Activated CD4-positive, alpha-beta T cell treated with anti-CD3 and anti-CD28 coated beads for 24 hours (primary cell): ENCODE data around the gene ACACA.

Experiments used
- DNase-seq, 2 donors: peaks; one replicate each; pipeline ENCODE4 v3.0.0-alpha.2; 2020; ENCODE audit warnings: low read depth in 2 of 2

ACACA gene

GRCh38 chr17:37292429-37293139 lies 114.1 kb downstream of the ACACA start:
- DNase-seq, result no peak

- DNase-seq, result no peak
These were observed 115.3 kb downstream of the ACACA start for GRCh38 chr17:37291351-37291750.

- no peak for DNase-seq
These were observed 120.2 kb downstream of the ACACA start for GRCh38 chr17:37286430-37286829.

GRCh38 chr17:37284191-37284590 lies 122.4 kb downstream of the ACACA start:
- no peak for DNase-seq

- DNase-seq, result no peak
These were observed 123.1 kb downstream of the ACACA start for GRCh38 chr17:37283414-37283961.

- no peak for DNase-seq
These were observed 125.8 kb downstream of the ACACA start for GRCh38 chr17:37280841-37281240.

- no peak for DNase-seq
These were observed 128.3 kb downstream of the ACACA start for GRCh38 chr17:37278247-37278894.

- no peak for DNase-seq
These were observed 130.2 kb downstream of the ACACA start for GRCh38 chr17:37276475-37276874.

GRCh38 chr17:37274461-37274860 lies 132.2 kb downstream of the ACACA start:
- DNase-seq, result no peak

GRCh38 chr17:37273409-37274051 lies 133.1 kb downstream of the ACACA start:
- no peak for DNase-seq

- no peak for DNase-seq
These were observed 141.0 kb downstream of the ACACA start for GRCh38 chr17:37265446-37266173.

GRCh38 chr17:37261286-37261685 lies 145.3 kb downstream of the ACACA start:
- no peak for DNase-seq

- no peak for DNase-seq
These were observed 147.5 kb downstream of the ACACA start for GRCh38 chr17:37259030-37259735.

GRCh38 chr17:37256627-37257026 lies 150.0 kb downstream of the ACACA start:
- DNase-seq, result no peak

- no peak for DNase-seq
These were observed 151.2 kb downstream of the ACACA start for GRCh38 chr17:37255432-37255831.

- DNase-seq, result no peak
These were observed 158.8 kb downstream of the ACACA start for GRCh38 chr17:37247825-37248224.

- DNase-seq, result no peak
These were observed 160.6 kb downstream of the ACACA start for GRCh38 chr17:37246085-37246484.

- DNase-seq, result no peak
These were observed 166.3 kb downstream of the ACACA start for GRCh38 chr17:37240381-37240780.

GRCh38 chr17:37239690-37240334 lies 166.8 kb downstream of the ACACA start:
- no peak for DNase-seq

GRCh38 chr17:37234106-37234505 lies 172.5 kb downstream of the ACACA start:
- DNase-seq, result no peak

- DNase-seq, result no peak
These were observed 173.6 kb downstream of the ACACA start for GRCh38 chr17:37233036-37233435.
